HCT116 (cell line): ENCODE data around the gene PSMD5. TPM values are rescaled to one million over a fixed set of nuclear protein-coding genes. Genes with fewer than 3 reads are reported as not detected.
A peak's percentile ranks its signal among the peaks of the same experiment; 100 is the strongest.

Experiments used
- ATAC-seq: fragments of 200-7000 bp; cut with Tn5 transposase; 2 replicates; pipeline ENCODE4 v1.9.1; 2020; ENCODE audit warnings: mild to moderate bottlenecking, moderate library complexity
- BruUV-seq: library from RNA; stranded (reverse); fragments of 400-500 nt; replicated peaks from 2 replicates; lab custom pipeline; 2021; lab: Mats Ljungman, UMichigan
- CTCF ChIA-PET: fragments of 300-600 bp; sonication (Branson Sonifier 250); formaldehyde crosslinking; loops from one replicate; lab custom pipeline; 2021; ENCODE audit warnings: antibody characterized with exemption; lab: Charles Lee
- POLR2A ChIA-PET: fragments of 300-600, 350-600 bp; sonication (Branson Sonifier 250); formaldehyde crosslinking; loops from one replicate; lab custom pipeline; 2021; ENCODE audit warnings: antibody characterized with exemption; lab: Charles Lee
- RAD21 ChIA-PET, 2 experiments: fragments of 300-600 bp; sonication (Branson Sonifier 250); formaldehyde crosslinking; loops; one replicate each; lab custom pipeline; 2023; ENCODE audit warnings: low total read pairs in 2 of 2; ENCODE audit not compliant: uncharacterized antibody in 2 of 2, unreplicated experiment in 2 of 2, low non-redundant PET in 1 of 2; lab: Charles Lee
- DNase-seq: peaks from one replicate; pipeline ENCODE4 v3.0.0-alpha.2; 2010; ENCODE audit warnings: low read depth, low spot score
- H2AFZ ChIP-seq: fragments of 200-600 bp; shearing (Covaris generic), sonication (generic); 2 replicates; pipeline ENCODE4 v1.6.1; 2017; ENCODE audit warnings: low read depth, mixed run types, mixed read lengths, antibody characterized with exemption, low read length; ENCODE audit not compliant: poor library complexity, severe bottlenecking
- H3K27ac ChIP-seq: 2 replicates; pipeline ENCODE4 v1.5.1; 2012; ENCODE audit warnings: low read depth, low read length
- H3K27me3 ChIP-seq: fragments of 200-600 bp; sonication (generic); 2 replicates; pipeline ENCODE4 v1.6.1; 2016; ENCODE audit warnings: mixed run types, low read length, mixed read lengths; ENCODE audit not compliant: insufficient read depth
- H3K36me3 ChIP-seq, 2 experiments: fragments of 200-500 bp in 1 of 2; fragments of 200-600 bp in 1 of 2; sonication (Bioruptor generic) in 1 of 2; sonication (generic) in 1 of 2; 2 replicates each; pipeline versions ENCODE4 v1.5.1 to v1.6.1; 2014 to 2016; ENCODE audit warnings: low read length in 2 of 2, inconsistent platforms in 1 of 2, mixed read lengths in 1 of 2, mixed run types in 1 of 2; ENCODE audit not compliant: insufficient read depth in 2 of 2, control insufficient read depth in 1 of 2
- H3K4me1 ChIP-seq, 2 experiments: fragments of 200-600 bp in 1 of 2; sonication (generic) in 1 of 2; 2 replicates each; pipeline versions ENCODE4 v1.5.1 to v1.6.1; 2012 to 2017; ENCODE audit warnings: low read length in 2 of 2, inconsistent platforms in 1 of 2, mild to moderate bottlenecking in 1 of 2, mixed read lengths in 1 of 2, mixed run types in 1 of 2, moderate library complexity in 1 of 2; ENCODE audit not compliant: insufficient read depth in 2 of 2, control insufficient read depth in 1 of 2
- H3K4me2 ChIP-seq: fragments of 200-600 bp; sonication (generic); 2 replicates; pipeline ENCODE4 v1.6.1; 2017; ENCODE audit warnings: mixed run types, low read length, mixed read lengths
- H3K4me3 ChIP-seq, 2 experiments: fragments of 200-600 bp in 1 of 2; sonication (generic) in 1 of 2; replicated peaks in 1 of 2; 2 replicates each; pipeline ENCODE4 v1.5.1; 2011 to 2016; ENCODE audit warnings: low read length in 2 of 2, control low read depth in 1 of 2, low read depth in 1 of 2, mild to moderate bottlenecking in 1 of 2, mixed read lengths in 1 of 2, mixed run types in 1 of 2
- H3K79me2 ChIP-seq: fragments of 200-600 bp; sonication (generic); 2 replicates; pipeline ENCODE4 v1.6.1; 2017; ENCODE audit warnings: mild to moderate bottlenecking, mixed run types, low read length, moderate library complexity, mixed read lengths; ENCODE audit not compliant: insufficient read depth
- H3K9ac ChIP-seq: fragments of 200-600 bp; sonication (generic); 2 replicates; pipeline ENCODE4 v1.6.1; 2016; ENCODE audit warnings: low read length, mixed read lengths
- H3K9me2 ChIP-seq: fragments of 200-600 bp; sonication (generic), shearing (Covaris generic); 2 replicates; pipeline ENCODE4 v1.6.1; 2017; ENCODE audit warnings: mixed run types, mild to moderate bottlenecking, moderate library complexity; ENCODE audit not compliant: insufficient read depth
- H3K9me3 ChIP-seq, 2 experiments: fragments of 200-500 bp in 1 of 2; fragments of 200-600 bp in 1 of 2; sonication (Bioruptor generic) in 1 of 2; sonication (generic) in 1 of 2; 2 replicates each; pipeline ENCODE4 v1.6.1; 2014 to 2017; ENCODE audit warnings: low read length in 2 of 2, mixed read lengths in 2 of 2, inconsistent platforms in 1 of 2, low read depth in 1 of 2, mild to moderate bottlenecking in 1 of 2, mixed run types in 1 of 2, moderate library complexity in 1 of 2; ENCODE audit not compliant: control insufficient read depth in 1 of 2, insufficient read depth in 1 of 2
- H4K20me1 ChIP-seq: fragments of 200-600 bp; sonication (generic), shearing (Covaris generic); 2 replicates; pipeline ENCODE4 v1.6.1; 2017; ENCODE audit warnings: mixed run types, mild to moderate bottlenecking, moderate library complexity; ENCODE audit not compliant: insufficient read depth
- CBX3 ChIP-seq: IDR thresholded peaks from 2 replicates; pipeline ENCODE4 v1.6.1; 2012; ENCODE audit warnings: low read depth
- CEBPB ChIP-seq: IDR thresholded peaks from 2 replicates; pipeline ENCODE4 v1.6.1; 2012; ENCODE audit warnings: low read depth
- CTCF ChIP-seq, 3 experiments: fragments of 200-600 bp in 1 of 3; sonication (generic) in 1 of 3; IDR thresholded peaks in 2 of 3; conservative IDR thresholded peaks in 1 of 3; 2 replicates each; pipeline ENCODE4 v1.5.1; 2012 to 2017; ENCODE audit warnings: low read depth in 2 of 3, low read length in 2 of 3, antibody characterized with exemption in 1 of 3, borderline replicate concordance in 1 of 3, control low read depth in 1 of 3, mild to moderate bottlenecking in 1 of 3, mixed read lengths in 1 of 3, mixed run types in 1 of 3, moderate library complexity in 1 of 3; ENCODE audit not compliant: insufficient read depth in 1 of 3
- EGR1 ChIP-seq: IDR thresholded peaks from 2 replicates; pipeline ENCODE4 v1.6.1; 2012; ENCODE audit warnings: low read depth
- ELF1 ChIP-seq: IDR thresholded peaks from 2 replicates; pipeline ENCODE4 v1.6.1; 2012; ENCODE audit warnings: low read depth, borderline replicate concordance
- EZH2 ChIP-seq: fragments of 200-600 bp; sonication (generic); IDR thresholded peaks from 2 replicates; pipeline ENCODE4 v1.6.1; 2017; ENCODE audit warnings: antibody characterized with exemption, mixed run types
- EZH2phosphoT487 ChIP-seq: fragments of 200-600 bp; IDR thresholded peaks from 2 replicates; pipeline ENCODE4 v1.6.1; 2018; ENCODE audit warnings: antibody characterized with exemption, borderline replicate concordance
- JUND ChIP-seq: IDR thresholded peaks from 2 replicates; pipeline ENCODE4 v1.6.1; 2012
- MAX ChIP-seq: IDR thresholded peaks from 2 replicates; pipeline ENCODE4 v1.6.1; 2012
- POLR2A ChIP-seq: IDR thresholded peaks from 2 replicates; pipeline ENCODE4 v1.7.0; 2011; ENCODE audit warnings: borderline replicate concordance; ENCODE audit not compliant: insufficient read depth, insufficient read length; ENCODE audit errors: extremely low read depth
- POLR2AphosphoS5 ChIP-seq: IDR thresholded peaks from 2 replicates; pipeline ENCODE4 v1.6.1; 2011; ENCODE audit warnings: mild to moderate bottlenecking, low read depth, low read length, moderate library complexity
- REST ChIP-seq: IDR thresholded peaks from 2 replicates; pipeline ENCODE4 v1.6.1; 2012; ENCODE audit warnings: low read depth
- SIN3A ChIP-seq: IDR thresholded peaks from 2 replicates; pipeline ENCODE4 v1.6.1; 2012; ENCODE audit warnings: low read depth
- SP1 ChIP-seq: IDR thresholded peaks from 2 replicates; pipeline ENCODE4 v1.6.1; 2012; ENCODE audit warnings: low read depth
- SRF ChIP-seq: IDR thresholded peaks from 2 replicates; pipeline ENCODE4 v1.6.1; 2012; ENCODE audit warnings: low read depth
- ZBTB33 ChIP-seq: IDR thresholded peaks from 2 replicates; pipeline ENCODE4 v1.6.1; 2011; ENCODE audit warnings: mild to moderate bottlenecking, low read length, moderate library complexity; ENCODE audit not compliant: insufficient replicate concordance; ENCODE audit errors: extremely low read depth
- ZFX ChIP-seq: fragments of 450-650 bp; IDR thresholded peaks from 2 replicates; pipeline ENCODE4 v1.6.1; 2017
- ZNF274 ChIP-seq: fragments of 200-500 bp; sonication (Bioruptor generic); IDR thresholded peaks from 2 replicates; pipeline ENCODE4 v1.6.1; 2014; ENCODE audit warnings: mild to moderate bottlenecking, low read depth, low read length, inconsistent platforms
- intact Hi-C: fragments of 100-400 bp; cut with micrococcal nuclease; formaldehyde crosslinking; loops from 2 replicates; pipeline ENCODE4 v1.10.0; 2022
- total RNA-seq: library from RNA; stranded (reverse); gene quantifications from one replicate; pipeline ENCODE4 v1.2.1, GENCODE V29; 2021; ENCODE audit not compliant: unreplicated experiment

Gene PSMD5
- total RNA-seq, 1 experiment from 2014 or later = 64.3 TPM

GRCh38 chr9:120874226-120875194 is 31.8 kb upstream of the PSMD5 start:
- Histone ChIP-seq H3K4me2 (peak overlapping the region; percentile 97), H3K27ac (peak overlapping the region; percentile 89), H3K9me2 (no peaks in the 10 kb centered on the region), H3K79me2 (peaks cover 19% of the 10 kb centered on the region), H3K9me3 (no peaks in the 10 kb centered on the region), H4K20me1 (no peaks in the 10 kb centered on the region), H3K27me3 (no peaks in the 10 kb centered on the region), H3K4me3 (peak overlapping the region in 1 of 2 experiments; percentile 20; a peak in 1 of 4 replicates), H3K36me3 (peaks cover 0 to 19% of the 10 kb centered on the region in 2 experiments; a peak in 1 of 4 replicates), H3K4me1 (peaks cover 45 to 61% of the 10 kb centered on the region in 2 experiments), H2AFZ (no peak overlapping the region), H3K9ac (peak overlapping the region; percentile 92)
- CTCF ChIA-PET = no interaction called here
- no peak for TF ChIP-seq POLR2AphosphoS5
- no peak for TF ChIP-seq CBX3
- no peak for TF ChIP-seq SIN3A
- TF ChIP-seq REST = no peak
- no peak for TF ChIP-seq EGR1
- TF ChIP-seq SRF = no peak
- TF ChIP-seq JUND = no peak
- TF ChIP-seq ZBTB33 = no peak
- no peak for TF ChIP-seq SP1
- TF ChIP-seq CTCF (IDR thresholded peaks at IDR 0.05 in 2 of 3, conservative IDR thresholded peaks at IDR 0.05 in 1 of 3; ENCODE audit: borderline replicate concordance in 1 of 3, insufficient read depth in 1 of 3, low read depth in 2 of 3, low read length in 2 of 3) = no peak
- no peak for TF ChIP-seq EZH2
- no peak for TF ChIP-seq MAX
- no peak for TF ChIP-seq ELF1
- TF ChIP-seq ZFX = no peak
- TF ChIP-seq ZNF274 = no peak
- no peak for TF ChIP-seq EZH2phosphoT487
- no peak for TF ChIP-seq POLR2A
- no peak for TF ChIP-seq CEBPB
- ATAC-seq (no peak), DNase-seq (no peak)
- RAD21 ChIA-PET = no interaction called here
- intact Hi-C loops = loop anchor here (5.0 kb wide), 1 partner anchor 63 kb away; no protein-coding TSS in a partner anchor
- BruUV-seq = no TSS peak
- POLR2A ChIA-PET = interaction anchor here (0.8 kb wide), 1 partner anchor 57 kb away, joined by 3 read pairs; no protein-coding TSS in a partner anchor
